RWPE1 (cell line): ENCODE data around the gene GPR137.

ENCODE experiments used
- CTCF ChIA-PET: fragments of 350-600 bp; sonication (Branson Sonifier 250); formaldehyde crosslinking; extraction: SDS; loops from one replicate; lab custom pipeline; 2021; lab: Yijun Ruan, JAX
- POLR2A ChIA-PET: fragments of 400-600 bp; formaldehyde crosslinking; extraction: SDS; loops from one replicate; lab custom pipeline; 2020; ENCODE audit warnings: antibody characterized with exemption; ENCODE audit not compliant: low non-redundant PET; lab: Yijun Ruan, JAX
- DNase-seq: peaks from one replicate; pipeline ENCODE4 v3.0.0; 2012; ENCODE audit warnings: low spot score
- H3K27ac ChIP-seq: fragments of 450-650 bp; 2 replicates; pipeline ENCODE4 v1.5.1; 2017
- TF ChIP-seq, protein P1 (sequence below): fragments of 450-650 bp; conservative IDR thresholded peaks from 2 replicates; pipeline ENCODE4 v1.5.1; 2017; ENCODE audit warnings: low read depth, mild to moderate bottlenecking

Gene GPR137

DNA sequence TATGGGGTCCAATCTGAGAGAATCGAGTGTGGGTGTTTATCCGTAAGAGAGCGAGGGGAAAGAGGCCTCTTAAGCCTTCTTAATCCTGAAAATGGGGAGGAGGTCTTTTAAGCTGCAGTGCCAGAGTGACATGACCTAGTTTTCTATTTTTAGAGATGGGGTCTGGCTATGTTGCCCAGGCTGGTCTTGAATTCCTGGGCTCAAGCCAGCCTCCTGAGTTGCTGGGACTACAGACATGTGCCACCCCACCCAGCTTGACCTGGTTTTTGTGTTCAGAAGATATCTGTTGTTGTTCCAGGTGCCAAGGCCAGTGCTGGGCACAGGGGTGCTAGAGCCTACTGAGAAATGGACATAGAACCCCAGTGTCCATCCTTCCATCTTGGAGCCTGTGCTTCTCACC lies 2.6 kb upstream of the GPR137 start:
- CTCF ChIA-PET: interaction anchor here (1.0 to 1.4 kb wide), 2 partner anchors 18 to 72 kb away, joined by 3 to 8 read pairs; no protein-coding TSS in a partner anchor
- TF ChIP-seq, protein P1, sequence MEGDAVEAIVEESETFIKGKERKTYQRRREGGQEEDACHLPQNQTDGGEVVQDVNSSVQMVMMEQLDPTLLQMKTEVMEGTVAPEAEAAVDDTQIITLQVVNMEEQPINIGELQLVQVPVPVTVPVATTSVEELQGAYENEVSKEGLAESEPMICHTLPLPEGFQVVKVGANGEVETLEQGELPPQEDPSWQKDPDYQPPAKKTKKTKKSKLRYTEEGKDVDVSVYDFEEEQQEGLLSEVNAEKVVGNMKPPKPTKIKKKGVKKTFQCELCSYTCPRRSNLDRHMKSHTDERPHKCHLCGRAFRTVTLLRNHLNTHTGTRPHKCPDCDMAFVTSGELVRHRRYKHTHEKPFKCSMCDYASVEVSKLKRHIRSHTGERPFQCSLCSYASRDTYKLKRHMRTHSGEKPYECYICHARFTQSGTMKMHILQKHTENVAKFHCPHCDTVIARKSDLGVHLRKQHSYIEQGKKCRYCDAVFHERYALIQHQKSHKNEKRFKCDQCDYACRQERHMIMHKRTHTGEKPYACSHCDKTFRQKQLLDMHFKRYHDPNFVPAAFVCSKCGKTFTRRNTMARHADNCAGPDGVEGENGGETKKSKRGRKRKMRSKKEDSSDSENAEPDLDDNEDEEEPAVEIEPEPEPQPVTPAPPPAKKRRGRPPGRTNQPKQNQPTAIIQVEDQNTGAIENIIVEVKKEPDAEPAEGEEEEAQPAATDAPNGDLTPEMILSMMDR: no peak
- no peak for DNase-seq
- peak overlapping the region; percentile 97 for H3K27ac ChIP-seq
- POLR2A ChIA-PET: no interaction called here

DNA sequence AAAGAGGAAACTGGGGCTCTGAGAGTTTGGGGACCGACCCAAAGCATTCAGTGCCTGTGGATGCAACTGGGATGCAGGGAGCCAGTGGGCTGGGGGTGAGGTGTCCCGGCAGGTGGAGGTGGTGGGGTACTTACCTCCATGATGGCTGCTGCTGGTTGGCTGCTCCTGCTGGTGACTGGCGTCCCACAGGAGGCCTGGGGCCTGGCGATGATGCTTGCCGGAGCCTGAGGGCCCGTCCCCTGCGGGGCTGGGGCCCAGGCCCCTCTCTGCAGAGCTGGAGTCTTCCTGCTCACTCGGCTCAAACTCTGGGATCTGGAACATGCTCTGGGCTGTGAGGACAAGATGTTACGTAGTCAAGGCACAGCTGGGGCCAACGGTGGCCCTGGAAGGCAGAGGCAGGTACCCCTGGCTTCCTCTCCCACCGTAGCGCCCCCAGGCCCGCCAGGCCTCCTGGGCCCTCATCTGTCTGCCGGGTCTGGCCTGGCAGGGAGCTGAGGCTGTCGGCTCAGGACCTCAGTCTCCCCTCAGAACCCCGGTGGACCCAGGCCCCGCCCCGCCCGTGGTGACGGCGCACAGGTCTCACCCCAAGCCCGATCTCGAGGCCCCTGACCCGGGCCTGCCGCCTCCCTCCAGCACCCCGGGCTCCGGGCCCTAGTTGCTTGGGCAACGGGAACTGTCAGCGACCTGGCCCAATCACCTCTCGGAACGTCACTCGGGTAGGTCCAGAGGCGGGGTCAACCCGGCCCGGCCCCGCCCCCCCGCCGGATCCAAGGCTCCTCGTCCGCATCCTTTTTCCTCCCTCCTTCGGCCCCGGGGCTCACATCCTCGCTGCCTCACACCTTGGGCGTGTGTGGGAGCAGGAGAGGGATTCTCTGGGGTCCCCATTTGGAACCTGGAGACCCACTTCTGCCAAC lies 1.3 kb upstream of the GPR137 start, which contains the start of gene BAD:
TSS of gene BAD (minus strand) at position 618 of the 914 bp plus-strand sequence. CDS start at position 321, 297 bp downstream.
- TF ChIP-seq, protein P1: no peak
- ChIA-PET CTCF (interaction anchor here (0.6 to 1.4 kb wide), 5 partner anchors 12 to 350 kb away, joined by 3 to 6 read pairs (median 4); no protein-coding TSS in a partner anchor), POLR2A (interaction anchor here (0.7 to 1.0 kb wide), 2 partner anchors 43 to 79 kb away, joined by 4 read pairs; partner anchors contain the start of gene FKBP2)
- peak; percentile 98 for DNase-seq
- H3K27ac ChIP-seq: peak within 1 kb of the TSS; percentile 97

DNA sequence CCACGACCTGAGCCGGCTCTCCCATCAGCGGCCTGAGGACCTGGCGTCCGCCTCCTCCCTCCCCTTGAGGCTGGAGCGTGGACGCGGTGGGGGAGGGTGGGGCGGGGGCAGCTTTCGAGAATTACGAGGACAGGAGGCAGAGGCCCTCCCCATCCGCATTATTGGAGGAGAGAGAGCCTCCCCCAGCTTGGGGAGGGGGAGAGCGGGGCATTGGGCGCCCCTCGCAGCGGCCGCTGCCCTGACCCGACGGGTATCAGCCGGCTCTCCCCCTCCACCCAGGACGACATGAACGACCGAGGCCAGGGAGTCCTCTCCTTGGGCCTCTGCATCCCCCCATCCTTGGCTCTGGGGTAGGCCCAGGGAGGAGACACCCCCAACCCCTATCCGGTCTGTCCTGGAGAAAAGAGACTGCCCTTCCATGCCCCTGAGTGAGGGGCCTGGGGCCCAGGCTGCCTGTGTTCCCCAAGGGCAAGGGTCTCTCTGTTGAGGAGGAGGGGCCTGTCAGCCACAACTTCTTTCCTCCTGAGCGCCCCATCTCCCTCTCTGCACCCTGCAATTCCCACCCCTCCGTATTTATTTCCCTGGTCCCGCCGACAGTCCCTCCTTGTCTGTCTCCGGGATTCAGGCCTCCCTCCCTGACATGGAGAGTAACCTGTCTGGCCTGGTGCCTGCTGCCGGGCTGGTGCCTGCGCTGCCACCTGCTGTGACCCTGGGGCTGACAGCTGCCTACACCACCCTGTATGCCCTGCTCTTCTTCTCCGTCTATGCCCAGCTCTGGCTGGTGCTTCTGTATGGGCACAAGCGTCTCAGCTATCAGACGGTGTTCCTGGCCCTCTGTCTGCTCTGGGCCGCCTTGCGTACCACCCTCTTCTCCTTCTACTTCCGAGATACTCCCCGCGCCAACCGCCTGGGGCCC lies 495 bp downstream of the GPR137 start:
- TF ChIP-seq, protein P1: no peak
- H3K27ac ChIP-seq: peak overlapping the region; percentile 97
- ChIA-PET CTCF (interaction anchor here (0.7 to 1.1 kb wide), 3 partner anchors 15 to 167 kb away, joined by 3 to 5 read pairs (median 4); no protein-coding TSS in a partner anchor), POLR2A (no interaction called here)
- DNase-seq: no peak

DNA sequence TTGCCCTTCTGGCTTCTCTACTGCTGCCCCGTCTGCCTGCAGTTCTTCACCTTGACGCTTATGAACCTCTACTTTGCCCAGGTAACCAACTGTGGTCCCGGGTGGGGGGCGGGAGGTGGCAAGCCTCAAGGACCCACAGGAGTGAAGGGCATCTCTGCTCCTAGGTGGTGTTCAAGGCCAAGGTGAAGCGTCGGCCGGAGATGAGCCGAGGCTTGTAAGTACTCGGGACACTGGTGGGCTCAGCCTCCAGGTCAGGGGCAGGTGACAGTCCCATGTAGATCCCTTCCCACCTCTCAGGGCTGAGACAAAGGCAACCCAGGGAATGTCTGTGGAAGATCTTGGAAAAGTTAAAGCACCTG lies 1.1 kb downstream of the GPR137 start:
- DNase-seq: no peak
- ChIA-PET POLR2A (interaction anchor here (0.8 kb wide), 1 partner anchor 11 kb away, joined by 5 read pairs; no protein-coding TSS in a partner anchor), CTCF (interaction anchor here (0.7 to 1.1 kb wide), 2 partner anchors 15 to 168 kb away, joined by 3 to 5 read pairs; no protein-coding TSS in a partner anchor)
- H3K27ac ChIP-seq: peak overlapping the region; percentile 97
- TF ChIP-seq, protein P1: no peak

DNA sequence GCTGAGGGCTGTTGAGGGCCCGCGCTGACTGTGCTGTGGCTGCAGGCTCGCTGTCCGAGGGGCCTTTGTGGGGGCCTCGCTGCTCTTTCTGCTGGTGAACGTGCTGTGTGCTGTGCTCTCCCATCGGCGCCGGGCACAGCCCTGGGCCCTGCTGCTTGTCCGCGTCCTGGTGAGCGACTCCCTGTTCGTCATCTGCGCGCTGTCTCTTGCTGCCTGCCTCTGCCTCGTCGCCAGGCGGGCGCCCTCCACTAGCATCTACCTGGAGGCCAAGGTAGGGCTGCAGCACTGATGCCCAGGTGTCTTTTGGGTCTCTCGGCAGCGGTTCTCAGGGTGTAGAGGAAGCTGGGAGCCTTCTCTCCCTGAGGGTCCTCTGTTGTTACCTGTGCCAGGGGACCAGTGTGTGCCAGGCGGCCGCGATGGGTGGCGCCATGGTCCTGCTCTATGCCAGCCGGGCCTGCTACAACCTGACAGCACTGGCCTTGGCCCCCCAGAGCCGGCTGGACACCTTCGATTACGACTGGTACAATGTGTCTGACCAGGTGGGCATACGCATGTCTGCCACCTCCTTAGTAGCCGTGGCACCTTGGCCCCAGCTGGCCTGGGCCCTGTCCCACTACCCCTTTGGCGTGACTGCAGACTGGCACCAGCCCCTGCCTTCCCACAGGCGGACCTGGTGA lies 2.2 kb downstream of the GPR137 start:
- no peak for DNase-seq
- CTCF ChIA-PET: interaction anchor here (0.5 to 2.0 kb wide), 3 partner anchors 13 to 37 kb away, joined by 3 to 12 read pairs (median 5); partner anchors contain the start of gene CATSPERZ

More for the DNA sequence above, 2.2 kb downstream of the GPR137 start:
- TF ChIP-seq, protein P1: no peak
- POLR2A ChIA-PET: interaction anchor here (0.6 to 0.8 kb wide), 2 partner anchors 12 to 13 kb away, joined by 5 to 7 read pairs; no protein-coding TSS in a partner anchor
- peak overlapping the region; percentile 97 for H3K27ac ChIP-seq
